GM06990 (cell line): ENCODE data around the gene ING1.
"Not testable (repeated sequence)": the region's sequence is repeated elsewhere in the genome, so short reads cannot be mapped to it uniquely, and the experiment has no call there.

Experiments used
- DNase-seq: peaks from one replicate; pipeline ENCODE4 v3.0.0-alpha.2; 2011; ENCODE audit not compliant: insufficient read length; ENCODE audit errors: extremely low read depth
- H3K27me3 ChIP-seq: replicated peaks from 2 replicates; pipeline ENCODE4 v1.6.0; 2011; ENCODE audit warnings: low read length; ENCODE audit not compliant: control insufficient read depth, insufficient read depth
- H3K36me3 ChIP-seq: 2 replicates; pipeline ENCODE4 v1.5.1; 2011; ENCODE audit warnings: low read length; ENCODE audit not compliant: control insufficient read depth, insufficient read depth
- H3K4me3 ChIP-seq: replicated peaks from 2 replicates; pipeline ENCODE4 v1.5.1; 2011; ENCODE audit warnings: low read depth, mild to moderate bottlenecking, control low read depth, low read length
- TF ChIP-seq, protein P1 (sequence below): IDR thresholded peaks from 2 replicates; pipeline ENCODE4 v1.5.1; 2011; ENCODE audit warnings: low read length, control low read depth, mild to moderate bottlenecking, inconsistent platforms; ENCODE audit not compliant: insufficient read depth, poor library complexity, severe bottlenecking

Gene ING1

DNA sequence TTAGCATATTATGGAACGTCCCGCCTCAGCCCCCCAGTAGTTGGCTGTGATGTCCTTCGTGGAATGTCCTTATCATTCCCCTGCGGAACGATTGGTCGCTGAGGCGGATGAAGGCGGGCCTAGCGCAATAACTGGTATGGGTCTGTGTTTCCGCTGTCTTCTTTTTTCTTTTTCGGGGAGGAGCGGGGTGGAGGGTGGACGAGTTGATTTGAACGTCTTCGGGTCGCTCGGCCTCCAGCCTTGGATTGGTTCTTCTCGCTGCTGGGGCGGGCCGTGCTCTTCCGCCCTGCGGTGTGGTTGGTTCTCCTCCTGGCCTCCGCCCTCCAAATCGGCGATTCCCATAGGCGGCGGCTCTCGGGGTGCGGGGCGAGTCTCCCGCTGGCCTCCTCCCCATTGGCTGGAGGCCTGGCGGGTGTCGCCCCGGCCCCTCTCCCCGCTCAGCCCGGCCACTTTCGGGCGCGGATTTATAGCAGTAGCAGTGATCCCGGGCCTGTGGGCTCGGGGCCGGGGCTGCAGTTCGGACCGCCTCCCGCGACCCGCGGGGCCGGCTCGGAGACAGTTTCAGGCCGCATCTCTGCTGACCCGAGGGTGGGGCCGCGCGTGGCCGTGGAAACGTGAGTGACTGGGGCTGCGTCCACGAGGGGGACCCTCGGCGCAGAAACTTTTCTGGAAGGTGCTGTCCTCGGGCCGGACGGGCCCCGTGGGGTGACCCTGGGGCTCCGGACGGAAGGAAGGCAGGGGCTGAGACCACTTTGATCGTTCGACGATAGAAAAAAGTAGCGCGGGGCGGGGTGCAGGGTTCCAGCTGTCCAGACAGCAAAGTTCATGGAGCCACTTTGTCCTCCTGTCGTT is 2.1 kb downstream of the ING1 start:
- DNase-seq: peak; percentile 98
- TF ChIP-seq, protein P1, sequence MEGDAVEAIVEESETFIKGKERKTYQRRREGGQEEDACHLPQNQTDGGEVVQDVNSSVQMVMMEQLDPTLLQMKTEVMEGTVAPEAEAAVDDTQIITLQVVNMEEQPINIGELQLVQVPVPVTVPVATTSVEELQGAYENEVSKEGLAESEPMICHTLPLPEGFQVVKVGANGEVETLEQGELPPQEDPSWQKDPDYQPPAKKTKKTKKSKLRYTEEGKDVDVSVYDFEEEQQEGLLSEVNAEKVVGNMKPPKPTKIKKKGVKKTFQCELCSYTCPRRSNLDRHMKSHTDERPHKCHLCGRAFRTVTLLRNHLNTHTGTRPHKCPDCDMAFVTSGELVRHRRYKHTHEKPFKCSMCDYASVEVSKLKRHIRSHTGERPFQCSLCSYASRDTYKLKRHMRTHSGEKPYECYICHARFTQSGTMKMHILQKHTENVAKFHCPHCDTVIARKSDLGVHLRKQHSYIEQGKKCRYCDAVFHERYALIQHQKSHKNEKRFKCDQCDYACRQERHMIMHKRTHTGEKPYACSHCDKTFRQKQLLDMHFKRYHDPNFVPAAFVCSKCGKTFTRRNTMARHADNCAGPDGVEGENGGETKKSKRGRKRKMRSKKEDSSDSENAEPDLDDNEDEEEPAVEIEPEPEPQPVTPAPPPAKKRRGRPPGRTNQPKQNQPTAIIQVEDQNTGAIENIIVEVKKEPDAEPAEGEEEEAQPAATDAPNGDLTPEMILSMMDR: peak; percentile 42
- Histone ChIP-seq H3K27me3 (no peaks in the 10 kb centered on the region), H3K36me3 (peaks cover 8% of the 10 kb centered on the region), H3K4me3 (peak overlapping the region; percentile 82)

DNA sequence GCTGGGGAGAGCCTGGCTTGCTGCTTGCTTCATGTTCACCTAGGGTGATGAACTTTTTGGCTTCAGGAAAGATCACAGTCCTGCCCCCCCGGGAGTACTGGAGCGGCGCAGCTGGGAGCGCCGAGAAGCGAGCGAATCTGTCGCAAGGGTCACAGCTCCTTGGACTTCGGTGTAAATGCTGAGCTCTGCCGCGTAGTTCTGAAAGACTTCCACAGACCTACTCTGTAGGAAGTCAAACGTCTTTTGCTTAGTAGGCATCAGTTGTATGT is 2.7 kb downstream of the ING1 start:
- peak; percentile 38 for DNase-seq
- Histone ChIP-seq H3K27me3 (no peaks in the 10 kb centered on the region), H3K4me3 (peak overlapping the region; percentile 75), H3K36me3 (peaks cover 8% of the 10 kb centered on the region)
- TF ChIP-seq, protein P1: no peak

DNA sequence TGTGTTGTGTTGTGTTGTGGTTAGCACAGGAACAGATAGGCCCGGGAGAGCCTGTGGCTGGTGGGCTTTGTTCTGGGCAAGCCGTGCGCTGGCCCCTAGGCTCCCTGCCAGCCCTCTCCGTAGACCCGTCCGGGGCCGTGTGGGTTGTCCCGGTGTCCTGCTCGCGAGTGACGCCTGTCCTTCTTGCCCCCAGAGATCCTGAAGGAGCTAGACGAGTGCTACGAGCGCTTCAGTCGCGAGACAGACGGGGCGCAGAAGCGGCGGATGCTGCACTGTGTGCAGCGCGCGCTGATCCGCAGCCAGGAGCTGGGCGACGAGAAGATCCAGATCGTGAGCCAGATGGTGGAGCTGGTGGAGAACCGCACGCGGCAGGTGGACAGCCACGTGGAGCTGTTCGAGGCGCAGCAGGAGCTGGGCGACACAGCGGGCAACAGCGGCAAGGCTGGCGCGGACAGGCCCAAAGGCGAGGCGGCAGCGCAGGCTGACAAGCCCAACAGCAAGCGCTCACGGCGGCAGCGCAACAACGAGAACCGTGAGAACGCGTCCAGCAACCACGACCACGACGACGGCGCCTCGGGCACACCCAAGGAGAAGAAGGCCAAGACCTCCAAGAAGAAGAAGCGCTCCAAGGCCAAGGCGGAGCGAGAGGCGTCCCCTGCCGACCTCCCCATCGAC is 5.7 kb downstream of the ING1 start:
- Histone ChIP-seq H3K27me3 (no peaks in the 10 kb centered on the region), H3K4me3 (no peak overlapping the region), H3K36me3 (peaks cover 8% of the 10 kb centered on the region)
- DNase-seq: no peak
- TF ChIP-seq, protein P1: no peak

DNA sequence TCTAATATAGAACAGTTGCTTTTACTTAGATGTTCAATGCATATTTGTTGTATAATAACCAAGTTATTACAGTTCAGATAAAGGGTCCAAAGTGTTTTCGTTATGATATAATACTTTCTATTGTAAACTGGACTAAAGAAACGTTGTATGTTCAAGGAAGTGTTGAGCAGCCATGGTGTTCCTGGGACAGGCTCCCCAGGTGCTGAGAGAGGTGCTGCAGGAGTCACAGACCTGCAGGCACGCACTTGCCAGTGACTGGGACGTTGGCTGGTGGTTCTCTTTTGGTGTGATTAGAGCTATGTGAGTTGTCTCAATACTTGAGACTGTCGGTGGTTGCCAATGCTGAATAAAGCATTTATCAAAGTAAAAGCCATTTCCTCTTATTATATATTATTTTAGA is 9.5 kb downstream of the ING1 start:
- Histone ChIP-seq H3K27me3 (no peaks in the 10 kb centered on the region), H3K4me3 (no peak overlapping the region), H3K36me3 (peaks cover 8% of the 10 kb centered on the region)
- TF ChIP-seq, protein P1: no peak
- no peak for DNase-seq

DNA sequence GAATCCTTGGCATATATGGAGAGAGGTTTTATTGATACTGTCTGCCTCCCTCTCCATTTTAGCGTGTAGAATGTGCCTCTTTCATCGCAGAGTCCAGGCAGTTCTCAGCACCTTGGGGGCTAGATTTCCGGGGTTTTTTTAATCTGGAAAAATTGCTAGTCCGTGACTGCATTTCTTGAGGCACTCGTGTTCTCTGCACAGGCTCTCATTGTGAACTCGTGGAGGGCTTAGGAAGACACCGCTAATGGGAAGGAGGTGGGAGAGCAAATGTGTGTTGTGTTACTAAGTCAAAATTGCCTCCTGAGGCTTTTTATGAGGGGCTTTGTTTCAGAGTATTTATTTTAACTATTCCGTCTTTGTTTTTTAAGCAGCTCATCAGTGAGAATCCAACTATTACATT is 10.1 kb downstream of the ING1 start:
- DNase-seq: no peak
- Histone ChIP-seq H3K27me3 (no peaks in the 10 kb centered on the region), H3K4me3 (no peak overlapping the region), H3K36me3 (peaks cover 8% of the 10 kb centered on the region)
- TF ChIP-seq, protein P1: no peak

DNA sequence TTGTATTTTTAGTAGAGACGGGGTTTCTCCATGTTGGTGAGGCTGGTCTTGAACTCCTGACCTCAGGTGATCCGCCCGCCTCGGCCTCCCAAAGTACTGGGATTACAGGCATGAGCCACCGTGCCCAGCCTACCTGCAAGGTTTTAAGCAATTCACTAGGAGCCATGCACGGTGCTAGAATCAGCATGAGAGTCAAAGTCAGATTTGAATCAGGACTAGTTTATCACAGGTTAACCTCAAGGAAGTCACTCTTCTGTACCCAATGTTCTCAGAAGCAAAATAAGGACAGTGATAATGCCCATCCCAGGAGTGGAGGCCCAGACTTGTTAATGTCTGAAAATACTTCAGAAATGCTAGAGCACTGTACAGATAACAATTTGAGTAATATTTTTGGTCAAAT is 12.7 kb downstream of the ING1 start:
- H3K27me3 ChIP-seq, H3K4me3 ChIP-seq, H3K36me3 ChIP-seq, DNase-seq: not testable (repeated sequence)
